ENCODE measurements around the gene RPN2. TPM values are rescaled to one million over a fixed set of nuclear protein-coding genes. Genes with fewer than 3 reads are reported as not detected.

The RPN2 gene
- total RNA-seq, 4 donors from 2014 or later = 82.3 to 196 (median 105) TPM

DNA sequence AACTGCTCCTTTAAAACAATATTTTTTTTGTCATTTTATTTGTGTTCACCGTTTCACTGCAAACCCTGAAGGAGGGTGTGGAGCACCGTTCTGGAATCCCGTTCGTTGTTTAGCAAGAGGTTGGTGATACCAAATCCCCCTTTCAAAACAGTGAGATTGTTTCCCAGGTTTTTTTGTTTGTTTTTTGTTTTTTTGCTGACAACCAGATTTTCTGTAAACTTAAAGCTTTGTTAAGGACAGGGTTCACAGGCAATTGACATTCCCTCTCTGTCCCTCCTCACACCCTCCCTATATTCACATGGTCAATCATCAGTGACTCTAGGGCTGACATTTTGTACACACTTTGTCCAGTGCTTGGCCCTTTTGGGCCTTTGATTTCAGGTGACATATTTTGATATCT lies 21.2 kb downstream of the RPN2 start:
- in situ Hi-C loops (cut with MboI; ENCODE audit: low pct_ligation_motif_present in 1 of 4, low pct_unique_long_range_greater_than_20kb in 1 of 4, low sequenced_read_pairs in 3 of 4) (no loop called here), intact Hi-C loops (cut with DNase I; ENCODE audit: low total_unique reads) (loop anchor here (10.0 kb wide), 2 partner anchors 184 to 324 kb away; partner anchors contain the start of genes BLCAP and NNAT)
- Histone ChIP-seq H3K36me3 (peaks cover 0 to 36% (median 19%) of the 10 kb centered on the region in 4 donors), H3K4me3 (no peak overlapping the region), H3K4me1 (peaks cover 0 to 16% (median 5%) of the 10 kb centered on the region in 4 donors), H3K27ac (no peak overlapping the region), H3K9me3 (no peaks in the 10 kb centered on the region), H3K27me3 (no peaks in the 10 kb centered on the region)
- no peak for TF ChIP-seq POLR2A (IDR thresholded peaks at IDR 0.05)
- no peak for TF ChIP-seq POLR2AphosphoS5 (IDR thresholded peaks at IDR 0.05)
- 91 to 97% methylated on average over 4 of the region's 4 CpGs for WGBS, 2 donors (ENCODE audit: low coverage in 1 of 2)
- no peak for DNase-seq

DNA sequence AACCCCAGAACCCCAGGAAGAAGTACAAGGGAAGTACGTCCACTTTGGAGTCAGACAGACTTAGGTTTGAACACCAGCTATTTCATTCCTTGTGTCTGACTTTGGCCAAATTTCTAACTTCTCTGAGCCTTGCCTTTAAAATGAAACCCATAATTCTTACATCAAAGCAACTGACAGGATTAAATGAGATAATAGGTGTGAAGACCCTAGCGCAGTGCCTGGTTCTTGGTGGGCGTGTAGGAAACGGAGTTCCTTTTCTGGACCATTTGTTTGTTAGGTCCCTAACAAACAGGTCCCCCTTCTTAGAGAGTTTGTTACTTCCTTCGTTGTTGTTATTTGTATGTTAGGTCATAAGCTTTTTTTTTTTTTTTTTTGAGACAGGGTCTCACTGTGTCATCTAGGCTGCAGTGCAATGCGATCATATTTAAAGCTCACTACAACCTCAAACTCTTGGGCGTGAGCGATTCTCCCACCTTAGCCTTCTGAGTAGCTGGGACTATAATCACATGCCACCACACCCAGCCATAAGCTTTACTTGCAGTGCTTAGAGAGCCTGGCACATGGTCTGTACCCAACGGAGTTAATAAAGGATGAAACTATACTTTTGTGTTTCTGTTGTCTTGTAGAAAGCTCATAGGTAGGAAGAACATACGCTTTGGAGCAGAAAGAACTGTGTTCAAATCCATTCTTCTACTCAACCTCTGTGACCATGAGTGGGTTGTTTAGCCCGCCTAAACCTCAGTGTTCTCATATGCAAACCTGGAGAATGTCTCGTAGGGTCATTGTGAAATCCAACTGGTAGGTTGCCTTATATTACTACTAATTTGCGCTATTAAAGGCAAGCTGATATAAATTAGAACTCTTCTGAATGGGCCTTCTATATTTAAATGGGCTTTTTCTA lies 22.0 kb downstream of the RPN2 start:
- Histone ChIP-seq H3K9me3 (no peaks in the 10 kb centered on the region), H3K27ac (peak overlapping the region; percentile 51 to 66 (median 56)), H3K4me1 (peaks cover 0 to 10% (median 4%) of the 10 kb centered on the region in 4 donors), H3K36me3 (peaks cover 0 to 39% (median 20%) of the 10 kb centered on the region in 4 donors), H3K4me3 (no peak overlapping the region), H3K27me3 (no peaks in the 10 kb centered on the region)
- TF ChIP-seq POLR2A (IDR thresholded peaks at IDR 0.05) (no peak), CTCF (IDR thresholded peaks at IDR 0.05) (no peak), EP300 (IDR thresholded peaks at IDR 0.05; ENCODE audit: low read depth) (no peak), POLR2AphosphoS5 (IDR thresholded peaks at IDR 0.05) (no peak)
- 83 to 93% methylated on average over 7 to 13 of the region's 13 CpGs for WGBS, 2 donors (ENCODE audit: low coverage in 1 of 2)
- intact Hi-C loops (cut with DNase I; ENCODE audit: low total_unique reads) = loop anchor here (10.0 kb wide), 2 partner anchors 184 to 324 kb away; partner anchors contain the start of genes BLCAP and NNAT
- in situ Hi-C loops (cut with MboI; ENCODE audit: low pct_ligation_motif_present in 1 of 4, low pct_unique_long_range_greater_than_20kb in 1 of 4, low sequenced_read_pairs in 3 of 4) = no loop called here
- no peak for DNase-seq

- TF ChIP-seq CTCF (IDR thresholded peaks at IDR 0.05) = no peak
- TF ChIP-seq POLR2AphosphoS5 (IDR thresholded peaks at IDR 0.05) = no peak
- no peak for TF ChIP-seq EP300 (IDR thresholded peaks at IDR 0.05; ENCODE audit: low read depth)
- TF ChIP-seq POLR2A (IDR thresholded peaks at IDR 0.05) = no peak
- Histone ChIP-seq H3K4me3 (no peak overlapping the region), H3K27ac (peak overlapping the region; percentile 51 to 66 (median 56)), H3K9me3 (no peaks in the 10 kb centered on the region), H3K36me3 (peaks cover 0 to 42% (median 21%) of the 10 kb centered on the region in 4 donors), H3K27me3 (no peaks in the 10 kb centered on the region), H3K4me1 (peaks cover 0 to 10% (median 4%) of the 10 kb centered on the region in 4 donors)
- DNase-seq = no peak
- intact Hi-C loops (cut with DNase I; ENCODE audit: low total_unique reads) (loop anchor here (10.0 kb wide), 2 partner anchors 183 to 323 kb away; partner anchors contain the start of genes BLCAP and NNAT), in situ Hi-C loops (cut with MboI; ENCODE audit: low pct_ligation_motif_present in 1 of 4, low pct_unique_long_range_greater_than_20kb in 1 of 4, low sequenced_read_pairs in 3 of 4) (no loop called here)
- WGBS, 2 donors (ENCODE audit: low coverage in 1 of 2) = 73 to 83% methylated on average over 2 of the region's 2 CpGs
Observed at GRCh38 chr20:37201827-37202162, 22.7 kb downstream of the RPN2 start.

GRCh38 chr20:37202267-37202943 lies 23.3 kb downstream of the RPN2 start:
- in situ Hi-C loops (cut with MboI; ENCODE audit: low pct_ligation_motif_present in 1 of 4, low pct_unique_long_range_greater_than_20kb in 1 of 4, low sequenced_read_pairs in 3 of 4) = no loop called here
- TF ChIP-seq POLR2A (IDR thresholded peaks at IDR 0.05) (no peak), CTCF (IDR thresholded peaks at IDR 0.05) (peak; percentile 64 to 78 (median 76)), EP300 (IDR thresholded peaks at IDR 0.05; ENCODE audit: low read depth) (no peak), POLR2AphosphoS5 (IDR thresholded peaks at IDR 0.05) (peak; percentile 23 to 67 (median 50))
- 70 to 78% methylated on average over 5 to 6 of the region's 6 CpGs for WGBS, 2 donors (ENCODE audit: low coverage in 1 of 2)
- Histone ChIP-seq H3K4me1 (peaks cover 0 to 10% (median 4%) of the 10 kb centered on the region in 4 donors), H3K27me3 (no peaks in the 10 kb centered on the region), H3K36me3 (peaks cover 0 to 48% (median 23%) of the 10 kb centered on the region in 4 donors), H3K9me3 (no peaks in the 10 kb centered on the region), H3K4me3 (no peak overlapping the region), H3K27ac (peak overlapping the region; percentile 51 to 66 (median 56))
- DNase-seq = peak; percentile 26
- intact Hi-C loops (cut with DNase I; ENCODE audit: low total_unique reads) = loop anchor here (10.0 kb wide), 2 partner anchors 182 to 322 kb away; partner anchors contain the start of genes BLCAP and NNAT
